GM19099 (cell line): ENCODE data around the gene FAAP20.

Experiments used
- POLR2A ChIP-seq: IDR thresholded peaks from 3 replicates; pipeline ENCODE4 v1.6.1; 2011; ENCODE audit warnings: low read depth; ENCODE audit not compliant: insufficient read length; ENCODE audit errors: extremely low read depth

The FAAP20 gene

GRCh38 chr1:2196901-2197638 is 2.5 kb upstream of the FAAP20 start:
- no peak for TF ChIP-seq POLR2A

GRCh38 chr1:2195785-2196184 is 1.2 kb upstream of the FAAP20 start:
- no peak for TF ChIP-seq POLR2A

GRCh38 chr1:2194898-2195673 is 514 bp upstream of the FAAP20 start:
- TF ChIP-seq POLR2A: peak; percentile 59

- TF ChIP-seq POLR2A: no peak
Observed at GRCh38 chr1:2193514-2194281, 874 bp downstream of the FAAP20 start.

GRCh38 chr1:2192031-2192995 is 2.3 kb downstream of the FAAP20 start:
- TF ChIP-seq POLR2A: no peak

GRCh38 chr1:2190491-2190976 is 4.0 kb downstream of the FAAP20 start:
- no peak for TF ChIP-seq POLR2A

- TF ChIP-seq POLR2A: peak; percentile 45
Observed at GRCh38 chr1:2189459-2190425, 4.8 kb downstream of the FAAP20 start.

- TF ChIP-seq POLR2A: no peak
Observed at GRCh38 chr1:2188336-2188735, 6.2 kb downstream of the FAAP20 start.

GRCh38 chr1:2187619-2188018 is 7.0 kb downstream of the FAAP20 start:
- TF ChIP-seq POLR2A: no peak

- TF ChIP-seq POLR2A: no peak
Observed at GRCh38 chr1:2186901-2187300, 7.7 kb downstream of the FAAP20 start.

- no peak for TF ChIP-seq POLR2A
Observed at GRCh38 chr1:2185880-2186855, 8.4 kb downstream of the FAAP20 start.

GRCh38 chr1:2184934-2185333 is 9.6 kb downstream of the FAAP20 start:
- TF ChIP-seq POLR2A: no peak
